ENCODE measurements around the gene RNF222.
"Not testable (repeated sequence)": the region's sequence is repeated elsewhere in the genome, so short reads cannot be mapped to it uniquely, and the experiment has no call there.

The RNF222 gene

GRCh38 chr17:8398980-8399379 lies 1.4 kb upstream of the RNF222 start:
- Histone ChIP-seq H3K36me3 (no peaks in the 10 kb centered on the region), H3K9me3 (no peaks in the 10 kb centered on the region), H3K4me1 (no peaks in the 10 kb centered on the region), H3K27me3 (peaks cover 6% of the 10 kb centered on the region; the same call in 1 of the 2 replicates), H3K4me3 (ENCODE audit: low read depth, low read length) (no peak overlapping the region)
- no peak for DNase-seq
- TF ChIP-seq, protein P1, sequence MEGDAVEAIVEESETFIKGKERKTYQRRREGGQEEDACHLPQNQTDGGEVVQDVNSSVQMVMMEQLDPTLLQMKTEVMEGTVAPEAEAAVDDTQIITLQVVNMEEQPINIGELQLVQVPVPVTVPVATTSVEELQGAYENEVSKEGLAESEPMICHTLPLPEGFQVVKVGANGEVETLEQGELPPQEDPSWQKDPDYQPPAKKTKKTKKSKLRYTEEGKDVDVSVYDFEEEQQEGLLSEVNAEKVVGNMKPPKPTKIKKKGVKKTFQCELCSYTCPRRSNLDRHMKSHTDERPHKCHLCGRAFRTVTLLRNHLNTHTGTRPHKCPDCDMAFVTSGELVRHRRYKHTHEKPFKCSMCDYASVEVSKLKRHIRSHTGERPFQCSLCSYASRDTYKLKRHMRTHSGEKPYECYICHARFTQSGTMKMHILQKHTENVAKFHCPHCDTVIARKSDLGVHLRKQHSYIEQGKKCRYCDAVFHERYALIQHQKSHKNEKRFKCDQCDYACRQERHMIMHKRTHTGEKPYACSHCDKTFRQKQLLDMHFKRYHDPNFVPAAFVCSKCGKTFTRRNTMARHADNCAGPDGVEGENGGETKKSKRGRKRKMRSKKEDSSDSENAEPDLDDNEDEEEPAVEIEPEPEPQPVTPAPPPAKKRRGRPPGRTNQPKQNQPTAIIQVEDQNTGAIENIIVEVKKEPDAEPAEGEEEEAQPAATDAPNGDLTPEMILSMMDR (IDR thresholded peaks at IDR 0.05; ENCODE audit: low read depth, low read length), result no peak

DNA sequence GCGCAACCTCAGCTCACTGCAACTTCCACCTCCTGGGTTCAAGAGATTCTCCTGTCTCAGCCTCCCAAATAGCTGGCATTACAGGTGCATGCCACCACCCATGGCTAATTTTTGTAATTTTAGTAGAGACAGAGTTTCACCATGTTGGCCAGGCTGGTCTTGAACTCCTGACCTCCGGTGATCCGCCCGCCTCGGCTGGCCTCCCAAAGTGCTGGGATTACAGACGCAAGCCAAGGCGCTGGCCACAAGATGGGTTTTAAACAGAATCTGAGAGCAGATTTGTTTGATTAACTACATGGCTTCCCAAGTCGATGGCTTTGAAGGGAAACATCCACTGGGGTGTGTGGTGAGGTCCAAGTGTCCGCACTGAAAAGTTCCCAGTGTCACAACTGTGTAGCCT lies 3.1 kb downstream of the RNF222 start:
- H3K27me3 ChIP-seq, result peaks cover 23% of the 10 kb centered on the region
- H3K9me3 ChIP-seq; H3K4me1 ChIP-seq; H3K36me3 ChIP-seq; H3K4me3 ChIP-seq (ENCODE audit: low read depth, low read length); DNase-seq: not testable (repeated sequence)

- Histone ChIP-seq H3K9me3 (no peaks in the 10 kb centered on the region), H3K4me1 (no peaks in the 10 kb centered on the region), H3K4me3 (ENCODE audit: low read depth, low read length) (no peak overlapping the region)
These were observed 4.0 kb downstream of the RNF222 start for GRCh38 chr17:8393470-8394231.

GRCh38 chr17:8392674-8393469 lies 4.8 kb downstream of the RNF222 start:
- no peaks in the 10 kb centered on the region for H3K9me3 ChIP-seq
- H3K27me3 ChIP-seq, result peaks cover 21% of the 10 kb centered on the region
- no peak overlapping the region for H3K4me3 ChIP-seq (ENCODE audit: low read depth, low read length)
- no peaks in the 10 kb centered on the region for H3K4me1 ChIP-seq
- DNase-seq, result no peak
- TF ChIP-seq, protein P1 (IDR thresholded peaks at IDR 0.05; ENCODE audit: low read depth, low read length), result no peak
- no peaks in the 10 kb centered on the region for H3K36me3 ChIP-seq

More at GRCh38 chr17:8393470-8394231, 4.0 kb downstream of the RNF222 start:
- no peak for DNase-seq
- TF ChIP-seq, protein P1 (IDR thresholded peaks at IDR 0.05; ENCODE audit: low read depth, low read length), result no peak
- Histone ChIP-seq H3K36me3 (no peaks in the 10 kb centered on the region), H3K27me3 (peaks cover 23% of the 10 kb centered on the region)

GRCh38 chr17:8392274-8392673 lies 5.4 kb downstream of the RNF222 start:
- Histone ChIP-seq H3K36me3 (no peaks in the 10 kb centered on the region), H3K4me3 (ENCODE audit: low read depth, low read length) (no peak overlapping the region), H3K27me3 (peaks cover 16% of the 10 kb centered on the region), H3K9me3 (no peaks in the 10 kb centered on the region), H3K4me1 (no peaks in the 10 kb centered on the region)
- DNase-seq, result no peak
- TF ChIP-seq, protein P1 (IDR thresholded peaks at IDR 0.05; ENCODE audit: low read depth, low read length), result no peak

- no peak for DNase-seq
These were observed 5.9 kb downstream of the RNF222 start for GRCh38 chr17:8391711-8392110.

More at GRCh38 chr17:8391711-8392110, 5.9 kb downstream of the RNF222 start:
- Histone ChIP-seq H3K4me3 (ENCODE audit: low read depth, low read length) (no peak overlapping the region), H3K9me3 (no peaks in the 10 kb centered on the region), H3K4me1 (no peaks in the 10 kb centered on the region), H3K27me3 (peaks cover 16% of the 10 kb centered on the region), H3K36me3 (no peaks in the 10 kb centered on the region)
- TF ChIP-seq, protein P1 (IDR thresholded peaks at IDR 0.05; ENCODE audit: low read depth, low read length), result no peak
